OCI-LY7 (cell line): ENCODE results near the gene SLC35E1. TPM values are rescaled to one million over a fixed set of nuclear protein-coding genes. Genes with fewer than 3 reads are reported as not detected.

Experiments used
- BruUV-seq: library from RNA; stranded (reverse); fragments of 400-500 nt; replicated peaks from 2 replicates; lab custom pipeline; 2021; lab: Mats Ljungman, UMichigan
- CTCF ChIA-PET: fragments of 300-600 bp; sonication (Branson Sonifier 250); formaldehyde crosslinking; loops from one replicate; lab custom pipeline; 2022; ENCODE audit warnings: antibody characterized with exemption; ENCODE audit not compliant: unreplicated experiment; lab: Charles Lee
- POLR2A ChIA-PET: fragments of 300-600 bp; sonication (Branson Sonifier 250); formaldehyde crosslinking; loops from one replicate; lab custom pipeline; 2022; ENCODE audit warnings: antibody characterized with exemption; lab: Charles Lee
- DNase-seq: peaks from one replicate; pipeline ENCODE4 v3.0.0-alpha.2; 2015; ENCODE audit warnings: low spot score
- H2AFZ ChIP-seq: fragments of 200-600 bp; sonication (generic), shearing (Covaris generic); 2 replicates; pipeline ENCODE4 v1.6.1; 2014; ENCODE audit warnings: mild to moderate bottlenecking, antibody characterized with exemption, low read length, moderate library complexity
- H3K27ac ChIP-seq: fragments of 200-600 bp; sonication (generic); 2 replicates; pipeline ENCODE4 v1.5.1; 2014; ENCODE audit warnings: mixed run types, low read depth, mild to moderate bottlenecking, moderate library complexity, low read length, inconsistent platforms; ENCODE audit not compliant: poor library complexity, severe bottlenecking
- H3K36me3 ChIP-seq: fragments of 200-600 bp; sonication (generic); 2 replicates; pipeline ENCODE4 v1.6.1; 2014; ENCODE audit warnings: mild to moderate bottlenecking, antibody characterized with exemption, low read length, moderate library complexity, mixed read lengths; ENCODE audit not compliant: insufficient read depth
- H3K4me1 ChIP-seq: fragments of 200-600 bp; sonication (generic); 2 replicates; pipeline ENCODE4 v1.5.1; 2014; ENCODE audit warnings: mild to moderate bottlenecking, low read length; ENCODE audit not compliant: insufficient read depth, poor library complexity, severe bottlenecking
- H3K4me2 ChIP-seq: fragments of 200-600 bp; sonication (generic); 2 replicates; pipeline ENCODE4 v1.6.1; 2014; ENCODE audit warnings: mild to moderate bottlenecking, low read length
- H3K4me3 ChIP-seq: fragments of 200-600 bp; sonication (generic); 2 replicates; pipeline ENCODE4 v1.5.1; 2014; ENCODE audit warnings: mild to moderate bottlenecking, low read depth, low read length; ENCODE audit not compliant: poor library complexity, severe bottlenecking
- H3K79me2 ChIP-seq: fragments of 200-600 bp; sonication (generic); 2 replicates; pipeline ENCODE4 v1.6.1; 2016; ENCODE audit warnings: low read depth, mild to moderate bottlenecking, low read length, moderate library complexity, mixed read lengths; ENCODE audit not compliant: insufficient read depth
- H3K9me2 ChIP-seq: fragments of 200-600 bp; sonication (generic); 2 replicates; pipeline ENCODE4 v1.6.1; 2016; ENCODE audit warnings: mild to moderate bottlenecking, low read length, mixed read lengths; ENCODE audit not compliant: insufficient read depth
- H3K9me3 ChIP-seq: fragments of 200-600 bp; sonication (generic); 2 replicates; pipeline ENCODE4 v1.6.1; 2014; ENCODE audit warnings: mild to moderate bottlenecking, mixed run types, low read length, mixed read lengths
- H4K20me1 ChIP-seq: fragments of 200-600 bp; sonication (generic); 2 replicates; pipeline ENCODE4 v1.6.1; 2014; ENCODE audit warnings: mild to moderate bottlenecking, antibody characterized with exemption, low read length, moderate library complexity, mixed read lengths; ENCODE audit not compliant: insufficient read depth
- CTCF ChIP-seq: fragments of 200-600 bp; sonication (generic); conservative IDR thresholded peaks from 2 replicates; pipeline ENCODE4 v1.5.1; 2014; ENCODE audit warnings: mild to moderate bottlenecking, antibody characterized with exemption, low read length, moderate library complexity, mixed read lengths
- EZH2phosphoT487 ChIP-seq: fragments of 200-600 bp; sonication (generic); IDR thresholded peaks from 2 replicates; pipeline ENCODE4 v1.6.1; 2018; ENCODE audit warnings: low read depth, borderline replicate concordance, mild to moderate bottlenecking, mixed run types, antibody characterized with exemption, low read length, moderate library complexity, mixed read lengths
- intact Hi-C: fragments of 100-400 bp; cut with micrococcal nuclease; formaldehyde crosslinking; loops from one replicate; pipeline ENCODE4 v1.10.0; 2022; ENCODE audit not compliant: unreplicated experiment
- total RNA-seq, 2 experiments: library from RNA; depleted of rRNA in 1 of 2; stranded (reverse); fragments of >200 nt in 1 of 2; shearing (Covaris generic) in 1 of 2; gene quantifications; 2 replicates each; pipeline ENCODE4 v1.2.3, GENCODE V29; 2014 to 2022

The SLC35E1 gene
- total RNA-seq, 2 experiments from 2014 or later: 21.1 to 41.2 TPM

- H3K36me3 ChIP-seq: peaks cover 98% of the 10 kb centered on the region
- no peak for DNase-seq
- no peak overlapping the region for H3K4me2 ChIP-seq
- POLR2A ChIA-PET: no interaction called here
- BruUV-seq: no TSS peak
- no peak overlapping the region for H2AFZ ChIP-seq
- peaks cover 5% of the 10 kb centered on the region for H3K79me2 ChIP-seq
- intact Hi-C loops: no loop called here
- no peaks in the 10 kb centered on the region for H3K4me1 ChIP-seq
- no peak overlapping the region for H3K27ac ChIP-seq
- no peaks in the 10 kb centered on the region for H3K9me2 ChIP-seq
- no peak overlapping the region for H3K4me3 ChIP-seq
- no peaks in the 10 kb centered on the region for H4K20me1 ChIP-seq
- TF ChIP-seq EZH2phosphoT487 (no peak), CTCF (no peak)
- CTCF ChIA-PET: no interaction called here
- no peaks in the 10 kb centered on the region for H3K9me3 ChIP-seq
Measured at GRCh38 chr19:16531380-16531669, 40.9 kb downstream of the SLC35E1 start.

- POLR2A ChIA-PET: no interaction called here
- Histone ChIP-seq H3K4me1 (no peaks in the 10 kb centered on the region), H3K9me2 (no peaks in the 10 kb centered on the region), H3K9me3 (no peaks in the 10 kb centered on the region), H3K27ac (no peak overlapping the region), H4K20me1 (no peaks in the 10 kb centered on the region), H3K36me3 (peaks cover 98% of the 10 kb centered on the region), H3K4me2 (no peak overlapping the region), H3K4me3 (no peak overlapping the region), H3K79me2 (no peaks in the 10 kb centered on the region; the same call in 1 of the 2 replicates), H2AFZ (no peak overlapping the region)
- no peak for TF ChIP-seq EZH2phosphoT487
- TF ChIP-seq CTCF: no peak
- intact Hi-C loops: no loop called here
- no TSS peak for BruUV-seq
- no peak for DNase-seq
- CTCF ChIA-PET: no interaction called here
Measured at GRCh38 chr19:16530540-16531379, 41.5 kb downstream of the SLC35E1 start.

GRCh38 chr19:16529466-16530144, 42.6 kb downstream of the SLC35E1 start:
- no peaks in the 10 kb centered on the region for H3K9me3 ChIP-seq
- ChIA-PET POLR2A (no interaction called here), CTCF (no interaction called here)
- H3K36me3 ChIP-seq: peaks cover 98% of the 10 kb centered on the region
- H3K27ac ChIP-seq: no peak overlapping the region
- DNase-seq: no peak
- H3K79me2 ChIP-seq: no peaks in the 10 kb centered on the region
- no peaks in the 10 kb centered on the region for H4K20me1 ChIP-seq
- H3K4me3 ChIP-seq: no peak overlapping the region
- H3K9me2 ChIP-seq: no peaks in the 10 kb centered on the region
- no TSS peak for BruUV-seq
- H2AFZ ChIP-seq: no peak overlapping the region
- intact Hi-C loops: no loop called here
- no peak overlapping the region for H3K4me2 ChIP-seq
- TF ChIP-seq CTCF (no peak), EZH2phosphoT487 (no peak)
- no peaks in the 10 kb centered on the region for H3K4me1 ChIP-seq
